Activated CD4-positive, alpha-beta memory T cell treated with anti-CD3 and anti-CD28 coated beads for 36 hours (primary cell): ENCODE results near the gene DOK6. TPM values are rescaled to one million over a fixed set of nuclear protein-coding genes. Genes with fewer than 3 reads are reported as not detected.
A peak's percentile ranks its signal among the peaks of the same experiment; 100 is the strongest.
"Not testable (repeated sequence)": the region's sequence is repeated elsewhere in the genome, so short reads cannot be mapped to it uniquely, and the experiment has no call there.

ENCODE experiments used
- CTCF ChIA-PET: fragments of 350-600 bp; sonication (Branson Sonifier 250); formaldehyde crosslinking; loops from one replicate; lab custom pipeline; 2021; ENCODE audit warnings: antibody characterized with exemption, inconsistent platforms; lab: Charles Lee
- POLR2A ChIA-PET: fragments of 350-600 bp; sonication (Branson Sonifier 250); formaldehyde crosslinking; loops from one replicate; lab custom pipeline; 2021; ENCODE audit warnings: antibody characterized with exemption; lab: Charles Lee
- DNase-seq: peaks from one replicate; pipeline ENCODE4 v3.0.0-alpha.2; 2020
- H3K27ac Mint-ChIP-seq: one replicate; pipeline ENCODE4 v1.8.0; 2021; ENCODE audit warnings: mixed read lengths
- H3K27me3 Mint-ChIP-seq: one replicate; pipeline ENCODE4 v1.8.0; 2021; ENCODE audit warnings: mixed read lengths
- H3K36me3 Mint-ChIP-seq: one replicate; pipeline ENCODE4 v1.8.0; 2021; ENCODE audit warnings: mixed read lengths
- H3K4me1 Mint-ChIP-seq: one replicate; pipeline ENCODE4 v1.8.0; 2021; ENCODE audit warnings: low read depth, mixed read lengths
- H3K4me3 Mint-ChIP-seq: one replicate; pipeline ENCODE4 v1.8.0; 2021; ENCODE audit warnings: mild to moderate bottlenecking, mixed read lengths
- H3K9me3 Mint-ChIP-seq: one replicate; pipeline ENCODE4 v1.8.0; 2021; ENCODE audit warnings: mixed read lengths
- intact Hi-C: fragments of 100-400 bp; cut with micrococcal nuclease; formaldehyde crosslinking; loops from one replicate; pipeline ENCODE4 v1.15.1; 2023
- total RNA-seq, 2 experiments: library from RNA; stranded (reverse); gene quantifications; one replicate each; pipeline ENCODE4 v1.2.3, GENCODE V29; 2021

The DOK6 gene
- total RNA-seq = not detected

- H3K27ac Mint-ChIP-seq = no peak within 1 kb of the TSS
- intact Hi-C loops = no loop called here
Observed at GRCh38 chr18:69400253-69400975, at the start of gene DOK6. TSS of gene DOK6 (plus strand) at chr18:69400888.

GRCh38 chr18:69353023-69353422 is 47.7 kb upstream of the DOK6 start:
- intact Hi-C loops = no loop called here
- H3K4me3 Mint-ChIP-seq = no peak overlapping the region
- H3K27ac Mint-ChIP-seq = no peak overlapping the region
- no peaks in the 10 kb centered on the region for H3K36me3 Mint-ChIP-seq
- no peaks in the 10 kb centered on the region for H3K4me1 Mint-ChIP-seq
- H3K27me3 Mint-ChIP-seq = peaks cover under 1% of the 10 kb centered on the region
- ChIA-PET CTCF (no interaction called here), POLR2A (no interaction called here)
- DNase-seq = no peak
- no peaks in the 10 kb centered on the region for H3K9me3 Mint-ChIP-seq

More at GRCh38 chr18:69400253-69400975, at the start of gene DOK6:
- ChIA-PET CTCF (no interaction called here), POLR2A (no interaction called here)
- Mint-ChIP-seq H3K9me3 (no peaks in the 10 kb centered on the region), H3K4me3 (peak within 1 kb of the TSS; percentile 57), H3K36me3 (no peaks in the 10 kb centered on the region), H3K27me3 (peaks cover 64% of the 10 kb centered on the region), H3K4me1 (peaks cover 14% of the 10 kb centered on the region)
- peak; percentile 11 for DNase-seq

DNA sequence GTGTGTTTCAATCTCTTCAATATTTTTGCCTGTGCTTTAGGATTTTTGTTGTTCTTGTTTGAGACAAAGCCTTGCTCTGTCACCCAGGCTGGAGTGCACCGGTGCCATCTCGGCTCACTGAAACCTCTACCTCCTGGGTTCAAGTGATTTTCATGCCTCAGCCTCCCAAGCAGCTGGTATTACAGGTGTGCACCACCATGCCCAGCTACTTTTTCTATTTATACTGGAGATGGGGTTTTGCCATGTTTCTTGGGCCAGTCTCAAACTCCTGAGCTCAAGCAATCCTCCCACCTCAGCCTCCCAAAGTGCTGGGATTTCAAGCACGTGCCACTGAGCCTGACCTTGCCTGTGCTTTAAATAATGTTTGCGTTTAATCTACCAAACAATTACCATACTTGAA is 43.1 kb upstream of the DOK6 start:
- H3K27me3 Mint-ChIP-seq = peaks cover 3% of the 10 kb centered on the region
- H3K36me3 Mint-ChIP-seq = no peaks in the 10 kb centered on the region
- POLR2A ChIA-PET = no interaction called here
- no peaks in the 10 kb centered on the region for H3K4me1 Mint-ChIP-seq
- no peak overlapping the region for H3K4me3 Mint-ChIP-seq
- intact Hi-C loops = no loop called here
- peaks cover 10% of the 10 kb centered on the region for H3K9me3 Mint-ChIP-seq
- H3K27ac Mint-ChIP-seq = no peak overlapping the region
- CTCF ChIA-PET = no interaction called here
- DNase-seq = no peak

DNA sequence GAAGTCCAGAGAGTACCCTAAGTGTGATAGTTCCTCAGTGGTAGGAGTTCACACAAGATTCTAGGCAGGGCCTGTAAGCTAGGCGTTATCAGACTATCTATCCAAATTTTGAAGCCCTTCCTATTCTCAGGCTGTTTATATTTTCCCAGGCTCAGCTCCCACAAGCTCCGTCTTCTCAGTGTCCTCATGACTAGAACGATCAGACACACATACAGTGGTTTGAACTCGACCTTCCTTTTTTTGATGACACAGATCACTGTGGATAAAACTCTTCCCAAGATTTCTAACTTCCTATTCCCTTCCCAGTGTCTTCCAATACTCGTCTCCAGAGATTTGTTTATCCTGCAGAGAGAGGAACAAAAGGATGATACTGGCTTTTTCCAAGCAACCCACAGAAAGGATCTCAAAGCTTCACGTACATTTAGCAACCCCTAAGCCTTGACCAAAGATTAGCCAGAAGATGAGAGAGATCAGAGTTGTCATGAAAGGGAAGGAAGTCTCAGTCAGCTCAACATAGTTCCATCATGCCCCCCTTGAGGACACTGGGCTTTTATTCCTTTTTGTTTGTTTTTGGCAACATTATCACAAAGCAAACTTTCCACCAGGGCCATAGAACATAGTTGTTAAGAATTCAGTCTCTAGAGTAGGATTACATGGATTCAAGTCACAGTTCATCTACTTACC is 42.3 kb upstream of the DOK6 start:
- H3K27me3 Mint-ChIP-seq = peaks cover 3% of the 10 kb centered on the region
- CTCF ChIA-PET = no interaction called here

DNA sequence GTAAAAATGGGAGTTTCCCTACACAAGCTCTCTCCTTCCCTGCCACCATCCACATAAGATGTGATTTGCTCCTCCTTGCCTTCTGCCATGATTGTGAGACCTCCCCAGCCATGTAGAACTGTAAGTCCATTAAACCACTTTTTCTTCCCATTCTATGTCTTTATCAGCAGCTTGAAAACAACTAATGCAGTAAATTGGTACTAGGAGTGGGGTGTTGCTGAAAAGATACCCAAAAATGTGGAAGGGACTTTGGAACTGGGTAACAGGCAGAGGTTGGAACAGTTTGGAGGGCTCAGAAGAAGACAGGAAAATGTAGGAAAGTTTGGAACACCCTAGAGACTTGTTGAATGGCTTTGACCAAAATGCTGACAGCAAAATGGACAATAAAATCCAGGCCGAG is 40.9 kb upstream of the DOK6 start:
- H3K36me3 Mint-ChIP-seq, POLR2A ChIA-PET, H3K4me1 Mint-ChIP-seq, H3K27ac Mint-ChIP-seq, DNase-seq, intact Hi-C loops, H3K27me3 Mint-ChIP-seq, H3K4me3 Mint-ChIP-seq, CTCF ChIA-PET: not testable (repeated sequence)
- peaks cover 10% of the 10 kb centered on the region for H3K9me3 Mint-ChIP-seq

More for the DNA sequence above, 42.3 kb upstream of the DOK6 start:
- Mint-ChIP-seq H3K27ac (no peak overlapping the region), H3K4me3 (no peak overlapping the region), H3K9me3 (peaks cover 10% of the 10 kb centered on the region), H3K4me1 (no peaks in the 10 kb centered on the region), H3K36me3 (no peaks in the 10 kb centered on the region)
- intact Hi-C loops = no loop called here
- DNase-seq = no peak
- POLR2A ChIA-PET = no interaction called here

- POLR2A ChIA-PET = no interaction called here
- Mint-ChIP-seq H3K27me3 (peaks cover 6% of the 10 kb centered on the region), H3K36me3 (no peaks in the 10 kb centered on the region), H3K9me3 (peaks cover 4% of the 10 kb centered on the region), H3K4me1 (no peaks in the 10 kb centered on the region), H3K4me3 (no peak overlapping the region), H3K27ac (no peak overlapping the region)
- no peak for DNase-seq
- intact Hi-C loops = no loop called here
- CTCF ChIA-PET = no interaction called here
Observed at GRCh38 chr18:69364930-69365329, 35.8 kb upstream of the DOK6 start.

GRCh38 chr18:69365658-69366057 is 35.0 kb upstream of the DOK6 start:
- H3K36me3 Mint-ChIP-seq = no peaks in the 10 kb centered on the region
- peaks cover 6% of the 10 kb centered on the region for H3K27me3 Mint-ChIP-seq
- DNase-seq = no peak
- POLR2A ChIA-PET = no interaction called here
- no peak overlapping the region for H3K4me3 Mint-ChIP-seq
- CTCF ChIA-PET = no interaction called here
- H3K27ac Mint-ChIP-seq = no peak overlapping the region
- intact Hi-C loops = no loop called here
- no peaks in the 10 kb centered on the region for H3K9me3 Mint-ChIP-seq
- no peaks in the 10 kb centered on the region for H3K4me1 Mint-ChIP-seq

DNA sequence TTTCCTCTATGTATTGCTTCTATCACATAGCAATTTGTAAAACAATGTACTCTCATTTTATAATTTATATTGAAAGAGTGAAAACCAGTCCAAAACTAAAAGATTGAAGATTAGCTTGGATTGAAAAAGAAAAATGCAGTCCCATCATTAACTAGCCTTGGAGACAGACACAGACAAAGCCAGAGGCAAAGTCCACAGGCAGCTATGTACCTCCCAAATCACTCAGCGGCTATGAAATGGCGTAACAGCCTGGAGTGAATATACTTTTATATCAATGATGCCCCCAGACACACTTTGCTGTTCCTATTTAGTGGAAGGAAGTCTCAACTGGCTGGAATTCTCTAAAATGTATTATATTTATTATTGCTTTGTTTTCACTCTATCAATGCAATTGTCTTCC is 33.6 kb upstream of the DOK6 start:
- intact Hi-C loops = no loop called here
- no peaks in the 10 kb centered on the region for H3K9me3 Mint-ChIP-seq
- H3K36me3 Mint-ChIP-seq = no peaks in the 10 kb centered on the region
- no peaks in the 10 kb centered on the region for H3K4me1 Mint-ChIP-seq
- POLR2A ChIA-PET = no interaction called here
- H3K4me3 Mint-ChIP-seq = no peak overlapping the region
- CTCF ChIA-PET = no interaction called here
- H3K27me3 Mint-ChIP-seq = peaks cover 4% of the 10 kb centered on the region
- no peak for DNase-seq
- H3K27ac Mint-ChIP-seq = no peak overlapping the region

DNA sequence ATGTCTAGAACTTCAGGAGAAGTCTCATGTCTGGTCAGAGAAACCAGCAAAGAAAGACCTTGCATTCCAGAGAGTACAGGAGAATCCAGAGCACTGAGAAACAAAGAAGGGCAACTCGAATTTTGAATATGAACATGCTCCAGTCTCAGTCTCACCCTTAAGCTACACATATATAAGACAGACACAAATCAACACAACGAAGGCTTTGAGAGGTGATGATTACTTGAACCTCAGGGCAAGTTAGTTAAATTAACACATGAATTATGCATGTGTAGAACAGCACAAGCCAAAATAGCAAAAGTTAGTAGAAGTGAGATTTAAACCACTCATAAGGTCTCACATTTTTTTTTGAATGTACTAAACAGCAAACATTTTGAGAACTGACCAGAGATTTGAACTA is 29.0 kb upstream of the DOK6 start:
- no peak overlapping the region for H3K4me3 Mint-ChIP-seq

GRCh38 chr18:69380324-69380723 is 20.4 kb upstream of the DOK6 start:
- ChIA-PET CTCF (no interaction called here), POLR2A (no interaction called here)
- intact Hi-C loops = no loop called here
- H3K36me3 Mint-ChIP-seq = no peaks in the 10 kb centered on the region
- no peak for DNase-seq
- H3K27ac Mint-ChIP-seq = no peak overlapping the region
- no peaks in the 10 kb centered on the region for H3K4me1 Mint-ChIP-seq
- H3K27me3 Mint-ChIP-seq = peaks cover 8% of the 10 kb centered on the region
- H3K9me3 Mint-ChIP-seq = no peaks in the 10 kb centered on the region
- H3K4me3 Mint-ChIP-seq = no peak overlapping the region

More for the DNA sequence above, 29.0 kb upstream of the DOK6 start:
- DNase-seq = no peak
- no peak overlapping the region for H3K27ac Mint-ChIP-seq
- intact Hi-C loops = no loop called here
- H3K36me3 Mint-ChIP-seq = no peaks in the 10 kb centered on the region
- no peaks in the 10 kb centered on the region for H3K27me3 Mint-ChIP-seq
- ChIA-PET CTCF (no interaction called here), POLR2A (no interaction called here)
- no peaks in the 10 kb centered on the region for H3K9me3 Mint-ChIP-seq
- H3K4me1 Mint-ChIP-seq = no peaks in the 10 kb centered on the region

DNA sequence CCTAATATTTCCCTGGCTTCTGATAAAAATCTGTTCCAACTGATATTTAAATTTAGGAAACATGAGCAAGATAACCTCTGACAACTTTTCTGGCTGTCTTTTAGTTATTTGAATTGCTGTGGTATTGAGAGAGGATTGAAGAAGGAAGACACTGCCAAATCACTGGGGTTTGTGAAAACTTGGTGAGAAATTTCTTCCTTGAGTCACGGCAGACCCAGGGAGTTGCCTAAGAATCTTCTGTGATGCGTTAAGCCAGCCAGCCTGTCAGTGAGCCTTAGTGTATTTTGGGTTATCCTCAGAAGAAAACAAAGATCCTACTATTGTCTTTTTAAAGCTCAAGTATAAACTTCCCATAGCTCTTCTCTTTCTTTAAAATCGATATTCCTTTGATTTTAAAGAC is 17.5 kb upstream of the DOK6 start:
- H3K27me3 Mint-ChIP-seq = peaks cover 8% of the 10 kb centered on the region
- DNase-seq = no peak
- ChIA-PET CTCF (no interaction called here), POLR2A (no interaction called here)
- intact Hi-C loops = no loop called here
- H3K4me3 Mint-ChIP-seq = no peak overlapping the region
- no peak overlapping the region for H3K27ac Mint-ChIP-seq
- H3K9me3 Mint-ChIP-seq = no peaks in the 10 kb centered on the region
- H3K4me1 Mint-ChIP-seq = no peaks in the 10 kb centered on the region
- H3K36me3 Mint-ChIP-seq = no peaks in the 10 kb centered on the region

DNA sequence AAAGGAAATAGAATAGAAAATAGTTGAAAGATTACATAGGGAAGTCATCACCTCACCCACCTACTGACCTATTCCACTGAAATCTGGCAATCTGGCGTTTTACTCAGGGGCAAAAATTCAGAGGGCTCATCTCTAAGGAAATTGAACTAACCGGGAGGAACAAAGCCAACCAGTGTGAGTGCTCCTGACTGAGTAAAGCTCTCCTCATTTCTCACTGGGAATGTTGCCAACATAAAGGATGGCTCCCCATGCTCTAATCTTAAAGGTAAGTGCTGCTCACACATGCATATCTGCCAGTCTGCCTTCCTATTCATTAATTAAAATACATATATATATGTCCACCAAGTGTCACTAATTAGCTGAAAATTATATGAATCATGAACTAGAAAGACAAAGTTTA is 13.5 kb upstream of the DOK6 start:
- intact Hi-C loops = no loop called here
- Mint-ChIP-seq H3K4me3 (no peak overlapping the region), H3K27me3 (peaks cover 6% of the 10 kb centered on the region), H3K36me3 (no peaks in the 10 kb centered on the region), H3K27ac (no peak overlapping the region), H3K9me3 (no peaks in the 10 kb centered on the region), H3K4me1 (no peaks in the 10 kb centered on the region)
- no peak for DNase-seq
- CTCF ChIA-PET = no interaction called here
- POLR2A ChIA-PET = no interaction called here

GRCh38 chr18:69388222-69388621 is 12.5 kb upstream of the DOK6 start:
- H3K36me3 Mint-ChIP-seq = no peaks in the 10 kb centered on the region
- H3K27me3 Mint-ChIP-seq = peaks cover 3% of the 10 kb centered on the region
- no peak overlapping the region for H3K4me3 Mint-ChIP-seq
- intact Hi-C loops = no loop called here
- H3K4me1 Mint-ChIP-seq = no peaks in the 10 kb centered on the region
- H3K27ac Mint-ChIP-seq = no peak overlapping the region
- POLR2A ChIA-PET = no interaction called here
- no peaks in the 10 kb centered on the region for H3K9me3 Mint-ChIP-seq
- CTCF ChIA-PET = no interaction called here
- DNase-seq = no peak
